Measurements from ENCODE around the gene EFEMP1. TPM values are rescaled to one million over a fixed set of nuclear protein-coding genes. Genes with fewer than 3 reads are reported as not detected.

Gene EFEMP1
- total RNA-seq, 1 donor from 2014 or later: 40.7 TPM

- DNase-seq (ENCODE audit: low read depth): no peak
- no peak for TF ChIP-seq CTCF (IDR thresholded peaks at IDR 0.05; ENCODE audit: insufficient read depth, low read length, poor library complexity, severe bottlenecking)
- Histone ChIP-seq H3K36me3 (ENCODE audit: control insufficient read depth, insufficient read depth, low read length) (no peaks in the 10 kb centered on the region), H3K27me3 (ENCODE audit: control insufficient read depth, insufficient read depth, low read length) (no peaks in the 10 kb centered on the region), H3K4me3 (ENCODE audit: low read depth, low read length) (no peak overlapping the region)
Observed at GRCh38 chr2:55898386-55899040, 25.1 kb downstream of the EFEMP1 start.

- no peak for TF ChIP-seq CTCF (IDR thresholded peaks at IDR 0.05; ENCODE audit: insufficient read depth, low read length, poor library complexity, severe bottlenecking)
- no peak for DNase-seq (ENCODE audit: low read depth)
- Histone ChIP-seq H3K36me3 (ENCODE audit: control insufficient read depth, insufficient read depth, low read length) (no peaks in the 10 kb centered on the region), H3K4me3 (ENCODE audit: low read depth, low read length) (no peak overlapping the region), H3K27me3 (ENCODE audit: control insufficient read depth, insufficient read depth, low read length) (no peaks in the 10 kb centered on the region)
Observed at GRCh38 chr2:55896633-55897032, 26.9 kb downstream of the EFEMP1 start.

- no peak for TF ChIP-seq CTCF (IDR thresholded peaks at IDR 0.05; ENCODE audit: insufficient read depth, low read length, poor library complexity, severe bottlenecking)
- H3K4me3 ChIP-seq (ENCODE audit: low read depth, low read length): no peak overlapping the region
- DNase-seq (ENCODE audit: low read depth): no peak
- no peaks in the 10 kb centered on the region for H3K36me3 ChIP-seq (ENCODE audit: control insufficient read depth, insufficient read depth, low read length)
- no peaks in the 10 kb centered on the region for H3K27me3 ChIP-seq (ENCODE audit: control insufficient read depth, insufficient read depth, low read length)
Observed at GRCh38 chr2:55894720-55895119, 28.9 kb downstream of the EFEMP1 start.

GRCh38 chr2:55891671-55892094, 31.9 kb downstream of the EFEMP1 start:
- no peak overlapping the region for H3K4me3 ChIP-seq (ENCODE audit: low read depth, low read length)
- TF ChIP-seq CTCF (IDR thresholded peaks at IDR 0.05; ENCODE audit: insufficient read depth, low read length, poor library complexity, severe bottlenecking): no peak

GRCh38 chr2:55888936-55889335, 34.6 kb downstream of the EFEMP1 start:
- no peaks in the 10 kb centered on the region for H3K27me3 ChIP-seq (ENCODE audit: control insufficient read depth, insufficient read depth, low read length)
- H3K36me3 ChIP-seq (ENCODE audit: control insufficient read depth, insufficient read depth, low read length): no peaks in the 10 kb centered on the region
- TF ChIP-seq CTCF (IDR thresholded peaks at IDR 0.05; ENCODE audit: insufficient read depth, low read length, poor library complexity, severe bottlenecking): no peak
- no peak overlapping the region for H3K4me3 ChIP-seq (ENCODE audit: low read depth, low read length)
- no peak for DNase-seq (ENCODE audit: low read depth)

More at GRCh38 chr2:55891671-55892094, 31.9 kb downstream of the EFEMP1 start:
- no peak for DNase-seq (ENCODE audit: low read depth)
- Histone ChIP-seq H3K36me3 (ENCODE audit: control insufficient read depth, insufficient read depth, low read length) (no peaks in the 10 kb centered on the region), H3K27me3 (ENCODE audit: control insufficient read depth, insufficient read depth, low read length) (no peaks in the 10 kb centered on the region)

Data from kidney epithelial cell (primary cell).